SK-MEL-5 (cell line): ENCODE measurements around the gene CCN5. TPM values are rescaled to one million over a fixed set of nuclear protein-coding genes. Genes with fewer than 3 reads are reported as not detected.

Experiments
- DNase-seq: peaks from one replicate; pipeline ENCODE4 v3.0.0-alpha.2; 2016; ENCODE audit warnings: low read depth, low spot score
- in situ Hi-C: cut with HindIII; loops from 2 replicates; pipeline ENCODE4 v1.10.0; 2016; ENCODE audit warnings: low sequenced_read_pairs, high pct_unique_total_duplicates, low pct_unique_long_range_greater_than_20kb
- total RNA-seq: library from RNA; depleted of rRNA; stranded (reverse); fragments of >200 nt; shearing (Covaris generic); gene quantifications from 2 replicates; pipeline ENCODE4 v1.2.3, GENCODE V29; 2014

Gene CCN5
- total RNA-seq, 1 experiment from 2014 or later: 0.85 TPM

DNA sequence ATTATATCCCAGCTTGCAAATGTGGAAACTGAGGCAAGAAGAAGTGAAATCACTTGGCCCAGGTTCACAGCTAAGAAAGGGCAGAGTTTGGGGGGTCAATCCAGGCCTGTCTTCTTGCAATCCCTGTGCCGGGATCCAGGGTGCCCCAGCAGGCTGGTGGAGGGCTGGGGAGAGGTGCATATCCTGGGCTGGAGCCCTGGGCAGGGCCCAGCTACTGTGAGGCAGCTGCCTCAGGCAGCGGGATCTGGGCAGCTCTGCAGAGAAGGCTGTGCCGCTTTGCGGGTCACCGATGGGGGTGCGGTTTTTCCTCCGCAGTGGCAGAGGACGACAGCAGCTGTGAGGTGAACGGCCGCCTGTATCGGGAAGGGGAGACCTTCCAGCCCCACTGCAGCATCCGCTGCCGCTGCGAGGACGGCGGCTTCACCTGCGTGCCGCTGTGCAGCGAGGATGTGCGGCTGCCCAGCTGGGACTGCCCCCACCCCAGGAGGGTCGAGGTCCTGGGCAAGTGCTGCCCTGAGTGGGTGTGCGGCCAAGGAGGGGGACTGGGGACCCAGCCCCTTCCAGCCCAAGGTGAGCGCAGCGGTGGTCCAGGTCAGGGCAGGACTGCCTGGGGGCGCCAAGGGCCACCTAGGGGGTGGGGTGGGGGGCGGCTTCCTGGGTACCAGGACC is 9.4 kb downstream of the CCN5 start:
- in situ Hi-C loops: no loop called here

DNA sequence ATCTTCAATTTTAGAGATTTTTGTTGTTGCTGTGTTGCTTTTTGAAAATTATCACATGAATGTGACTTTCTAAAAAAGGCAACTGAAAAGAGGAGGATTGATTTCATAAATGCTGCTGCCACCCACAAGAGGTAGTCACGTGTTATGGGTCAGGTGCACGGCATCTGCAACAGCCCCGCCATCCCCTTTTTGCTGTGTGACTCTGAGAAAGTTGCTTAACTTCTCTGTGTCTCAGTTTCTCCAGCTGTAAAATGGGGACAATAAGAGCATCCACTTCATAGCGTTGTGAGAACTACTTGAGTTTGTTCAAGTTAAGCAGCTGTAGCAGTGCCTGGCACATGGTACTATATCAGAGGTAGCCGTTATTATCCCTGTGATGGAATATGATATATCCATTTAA is 10.7 kb downstream of the CCN5 start:
- no peak for DNase-seq
- in situ Hi-C loops: no loop called here

More for the DNA sequence above, 9.4 kb downstream of the CCN5 start:
- DNase-seq: no peak

DNA sequence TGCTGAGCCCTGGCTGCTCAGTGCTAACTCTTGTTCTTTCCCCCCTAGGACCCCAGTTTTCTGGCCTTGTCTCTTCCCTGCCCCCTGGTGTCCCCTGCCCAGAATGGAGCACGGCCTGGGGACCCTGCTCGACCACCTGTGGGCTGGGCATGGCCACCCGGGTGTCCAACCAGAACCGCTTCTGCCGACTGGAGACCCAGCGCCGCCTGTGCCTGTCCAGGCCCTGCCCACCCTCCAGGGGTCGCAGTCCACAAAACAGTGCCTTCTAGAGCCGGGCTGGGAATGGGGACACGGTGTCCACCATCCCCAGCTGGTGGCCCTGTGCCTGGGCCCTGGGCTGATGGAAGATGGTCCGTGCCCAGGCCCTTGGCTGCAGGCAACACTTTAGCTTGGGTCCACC is 11.9 kb downstream of the CCN5 start:
- no peak for DNase-seq
- in situ Hi-C loops: no loop called here

DNA sequence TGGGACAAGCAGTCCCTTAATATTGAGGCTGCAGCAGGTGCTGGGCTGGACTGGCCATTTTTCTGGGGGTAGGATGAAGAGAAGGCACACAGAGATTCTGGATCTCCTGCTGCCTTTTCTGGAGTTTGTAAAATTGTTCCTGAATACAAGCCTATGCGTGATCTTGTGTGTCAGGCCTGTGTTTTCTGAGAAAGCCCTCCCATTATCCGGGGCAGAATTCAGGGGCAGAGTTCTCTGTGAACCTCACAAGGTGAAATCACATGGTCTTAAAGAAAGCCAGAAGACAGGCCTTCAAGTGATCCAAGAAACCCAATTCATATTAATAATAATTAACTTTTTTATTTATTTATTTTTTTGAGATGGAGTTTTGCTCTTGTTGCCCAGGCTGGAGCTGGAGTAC is 12.5 kb downstream of the CCN5 start:
- in situ Hi-C loops: no loop called here
- no peak for DNase-seq

DNA sequence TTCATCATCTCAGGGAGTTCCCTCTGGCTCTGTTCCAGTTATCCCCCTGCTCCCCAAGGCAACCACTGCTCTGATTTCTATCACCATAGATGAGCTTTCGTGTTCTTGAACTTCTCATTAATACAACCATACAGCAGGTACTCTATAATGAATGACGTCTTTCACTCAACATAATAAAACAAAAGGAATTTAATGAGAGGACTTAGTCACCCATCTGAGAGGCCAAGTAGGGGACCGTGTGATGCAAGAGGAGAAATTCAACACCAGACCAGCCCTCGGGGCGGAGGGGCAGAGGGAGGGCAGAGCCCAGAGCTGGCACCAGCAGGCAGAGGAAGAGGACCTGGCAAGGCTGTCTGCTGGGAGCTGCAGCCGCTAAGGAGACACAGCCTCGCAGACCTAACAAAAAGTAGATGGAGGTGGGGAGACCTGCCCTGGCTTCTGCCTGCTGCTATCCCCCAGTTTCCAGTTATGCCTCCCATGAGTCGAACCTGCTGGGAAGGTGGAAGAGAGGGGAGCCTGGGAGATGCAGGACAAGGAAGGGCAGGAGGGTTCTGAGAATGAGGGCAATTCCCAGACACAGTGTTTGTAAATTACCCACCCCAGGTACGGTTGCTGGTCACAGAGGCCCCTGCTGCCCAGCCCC is 13.8 kb downstream of the CCN5 start:
- peak; percentile 94 for DNase-seq
- in situ Hi-C loops: no loop called here

DNA sequence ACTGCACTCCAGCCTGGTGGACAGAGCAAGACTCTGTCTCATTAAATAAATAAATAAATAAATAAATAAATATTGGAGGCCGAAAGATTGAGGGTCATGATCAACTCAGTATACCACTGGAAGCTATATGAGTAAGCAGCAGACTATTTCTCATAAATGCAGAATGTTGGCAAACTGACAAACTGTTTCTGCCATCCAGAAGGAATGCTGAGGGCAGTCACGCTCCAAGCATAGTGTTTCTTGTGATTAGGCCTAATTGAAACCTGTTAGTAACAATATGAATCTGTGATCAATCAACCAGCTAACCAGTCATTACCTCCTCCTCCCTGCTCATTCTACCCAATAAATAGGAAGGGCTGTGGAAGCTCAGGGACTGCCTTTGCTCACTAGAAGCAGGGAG is 15.3 kb downstream of the CCN5 start:
- in situ Hi-C loops: no loop called here
- DNase-seq: peak; percentile 74

DNA sequence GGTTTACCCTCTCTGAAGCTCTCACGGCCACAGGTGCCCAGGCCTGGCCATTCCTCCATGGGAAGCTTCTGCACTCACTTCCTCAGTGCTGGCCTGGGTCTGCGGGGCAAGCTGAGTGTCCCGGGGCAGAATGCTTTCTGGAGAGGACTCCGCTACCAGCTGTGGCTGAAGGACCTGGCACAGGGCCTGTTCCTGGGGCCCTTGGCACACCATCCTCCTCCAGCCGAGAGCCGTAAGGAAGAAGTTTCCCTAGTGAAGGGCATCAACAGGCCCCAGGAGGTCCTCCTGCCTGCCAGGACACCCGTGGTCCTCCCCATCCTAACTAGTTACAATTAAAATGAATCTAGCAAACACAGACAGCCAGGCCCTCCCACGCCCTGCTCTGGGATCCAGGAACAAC is 16.5 kb downstream of the CCN5 start:
- in situ Hi-C loops: no loop called here
- DNase-seq: no peak

DNA sequence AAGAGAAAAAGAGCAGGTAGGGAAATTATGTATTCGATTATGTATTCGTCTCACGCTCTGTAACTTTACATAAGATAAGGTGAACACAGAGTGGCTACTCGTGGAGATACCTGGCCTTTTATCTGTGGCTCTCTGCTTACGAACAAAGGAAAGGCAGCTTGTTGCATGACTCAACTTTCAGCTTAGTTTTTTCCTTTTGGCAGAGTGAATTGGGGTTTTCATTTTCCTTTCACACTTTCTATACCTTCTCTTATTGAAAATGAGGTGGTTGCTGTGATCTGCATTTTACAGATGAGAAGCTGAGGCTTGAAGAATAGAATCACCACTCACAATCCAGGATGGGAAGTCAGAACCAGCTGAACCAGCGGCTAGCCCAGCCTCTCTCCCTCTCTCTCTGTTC is 17.2 kb downstream of the CCN5 start:
- DNase-seq: no peak
- in situ Hi-C loops: no loop called here

DNA sequence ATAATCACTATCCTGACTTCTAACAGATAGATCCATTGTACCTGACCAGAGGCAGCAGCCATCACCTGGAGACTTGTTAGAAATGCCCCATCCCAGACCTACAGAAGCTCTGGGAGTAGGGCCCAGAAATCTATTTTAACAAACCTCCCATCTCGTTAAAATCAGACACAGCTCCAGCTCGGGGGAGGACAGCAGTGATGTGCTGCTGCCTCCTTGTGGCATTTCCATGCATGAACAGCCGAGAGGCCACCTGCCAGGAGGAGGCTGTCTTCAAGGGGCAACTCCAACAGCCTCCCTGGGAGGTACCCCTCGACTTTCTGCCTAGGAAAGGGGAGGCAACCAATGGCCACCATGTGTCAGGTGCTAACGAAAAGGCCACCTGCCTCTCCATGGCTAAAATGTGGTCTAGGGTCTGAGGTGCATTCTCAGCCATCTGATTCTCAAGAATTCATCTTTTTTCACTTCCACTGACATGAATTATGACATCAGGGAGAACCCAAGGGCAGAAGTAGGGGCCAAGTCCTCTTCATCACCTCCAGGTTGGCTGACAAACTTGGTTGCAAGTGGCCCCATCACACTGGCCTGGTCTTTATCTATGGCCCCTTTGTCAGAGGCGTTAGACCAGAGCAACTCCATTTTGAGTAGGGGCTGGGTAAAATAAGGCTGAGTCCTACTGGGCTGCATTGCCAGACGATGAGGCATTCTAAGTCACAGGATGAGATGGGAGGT is 18.3 kb downstream of the CCN5 start:
- in situ Hi-C loops: no loop called here

DNA sequence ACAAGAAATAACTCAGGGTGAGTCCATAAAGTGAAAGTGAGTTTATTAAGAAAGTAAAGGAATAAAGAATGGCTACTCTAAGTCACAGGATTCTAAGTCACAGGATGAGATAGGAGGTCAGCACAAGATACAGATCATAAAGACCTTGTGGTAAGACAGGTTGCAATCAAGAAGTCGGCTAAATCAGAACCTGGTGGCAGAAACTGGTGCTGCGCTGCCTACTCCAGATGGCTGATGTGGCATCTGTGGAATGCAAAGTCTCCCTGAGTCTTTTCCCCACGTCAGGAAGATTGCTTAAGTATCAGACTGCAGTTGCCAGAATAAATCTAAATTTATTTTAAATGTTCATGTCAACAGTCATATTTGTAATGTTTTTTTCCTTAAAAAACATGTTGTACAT is 19.8 kb downstream of the CCN5 start:
- peak; percentile 57 for DNase-seq
- in situ Hi-C loops: no loop called here

More for the DNA sequence above, 18.3 kb downstream of the CCN5 start:
- DNase-seq: peak; percentile 83

DNA sequence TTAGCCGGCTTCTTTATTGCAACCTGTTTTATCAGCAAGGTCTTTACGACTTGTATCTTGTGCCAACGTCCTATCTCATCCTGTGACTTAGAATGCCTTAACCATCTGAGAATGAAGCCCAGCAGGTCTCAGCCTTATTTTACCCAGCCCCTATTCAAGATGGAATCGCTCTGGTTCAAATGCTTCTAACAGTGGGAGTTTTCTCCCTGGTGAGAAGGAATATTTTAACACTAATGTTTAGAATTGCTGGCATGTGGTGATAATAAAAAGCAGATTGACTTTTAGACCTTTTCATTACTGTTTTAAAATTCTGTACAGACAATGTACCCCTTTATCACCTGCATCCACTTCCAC is 20.6 kb downstream of the CCN5 start:
- no peak for DNase-seq
- in situ Hi-C loops: no loop called here

DNA sequence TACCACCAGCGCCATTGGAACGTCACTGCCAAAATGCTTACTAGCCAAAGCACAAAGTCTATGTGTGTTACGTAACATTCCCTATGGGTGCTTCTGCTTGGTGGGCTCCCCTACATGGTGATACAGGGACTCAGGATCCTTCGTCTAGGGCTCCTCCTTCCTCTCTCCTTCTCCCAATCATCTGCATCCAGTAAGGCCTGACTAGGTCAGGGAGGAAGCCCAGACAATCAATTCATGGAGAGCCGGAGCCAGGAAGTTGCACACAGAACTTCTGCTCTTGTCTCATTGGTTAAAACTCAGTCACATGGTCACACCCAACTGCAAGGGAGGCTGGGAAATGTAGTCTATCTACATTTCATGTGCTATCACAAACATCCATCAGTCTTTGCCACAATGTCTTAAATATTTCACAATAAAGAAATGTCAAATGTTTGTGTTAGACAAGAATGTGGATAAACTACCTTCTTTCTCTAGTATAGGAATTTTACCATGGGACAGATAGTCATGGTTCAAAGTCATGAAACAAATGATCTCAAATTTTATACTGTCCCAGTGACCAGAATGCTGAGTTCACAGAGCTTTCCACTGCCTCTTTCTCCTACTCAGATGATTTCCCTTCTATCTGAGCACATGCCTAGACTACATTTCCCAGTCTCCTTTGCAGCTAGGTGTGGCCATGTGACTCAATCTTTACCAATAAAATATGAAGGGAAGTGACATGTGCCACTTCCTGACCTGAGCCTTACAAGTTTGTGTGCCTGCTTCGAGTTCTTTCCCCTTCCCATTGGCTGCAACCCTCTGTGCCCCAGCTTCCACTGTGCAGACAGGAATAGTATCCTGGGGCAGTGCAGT is 21.2 kb downstream of the CCN5 start:
- DNase-seq: peak; percentile 95
- in situ Hi-C loops: no loop called here

DNA sequence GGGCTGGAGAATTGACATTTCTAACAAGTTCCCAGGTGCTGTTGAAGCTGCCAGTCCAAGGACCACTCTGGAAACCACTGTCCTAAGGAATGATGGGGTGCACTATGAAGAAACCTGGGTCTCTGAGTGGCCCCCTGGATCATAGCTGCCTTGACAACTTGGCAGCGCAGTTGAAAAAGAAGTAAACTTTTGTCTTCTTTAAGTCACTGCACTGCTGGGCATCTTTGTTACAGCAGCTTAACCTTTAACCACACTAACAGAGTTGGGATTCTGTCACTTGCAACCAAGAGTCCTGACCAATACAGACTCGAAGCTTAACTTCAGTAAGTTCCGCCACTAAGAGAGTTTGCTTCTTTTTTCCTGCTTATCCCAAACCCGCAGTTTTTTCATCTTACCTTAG is 21.9 kb downstream of the CCN5 start:
- no peak for DNase-seq
- in situ Hi-C loops: no loop called here

DNA sequence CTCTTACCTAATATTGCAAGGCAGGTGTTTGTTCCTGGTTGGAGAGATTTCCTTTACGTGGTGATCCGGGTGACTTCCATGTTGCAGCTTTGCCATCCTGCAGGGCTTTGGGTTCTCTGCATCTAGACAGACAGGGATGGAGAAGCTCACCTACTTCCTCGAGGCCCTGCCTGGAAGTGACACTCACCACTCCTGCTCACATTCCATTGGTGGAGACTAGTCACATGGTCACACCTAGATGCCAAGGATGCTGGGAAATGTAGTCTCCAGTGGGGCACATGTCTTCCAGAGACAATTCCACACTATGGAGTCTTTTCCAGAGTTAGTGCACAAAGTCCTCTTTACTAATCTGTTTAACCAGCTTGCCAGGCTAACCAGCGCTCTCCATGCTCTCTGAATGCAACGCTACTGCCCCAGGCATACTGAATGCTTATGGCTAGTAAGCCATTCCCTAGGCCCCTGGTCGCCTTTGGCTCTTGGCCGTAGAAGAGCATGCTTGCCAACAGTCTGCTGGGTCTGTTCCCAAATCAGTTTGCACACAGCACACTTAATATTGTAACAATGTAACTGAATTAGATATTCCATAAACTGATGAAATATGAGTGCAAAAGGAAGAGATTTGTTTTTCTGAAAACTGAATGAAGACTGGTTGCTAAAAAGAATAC is 23.8 kb downstream of the CCN5 start:
- peak; percentile 95 for DNase-seq
- in situ Hi-C loops: no loop called here

DNA sequence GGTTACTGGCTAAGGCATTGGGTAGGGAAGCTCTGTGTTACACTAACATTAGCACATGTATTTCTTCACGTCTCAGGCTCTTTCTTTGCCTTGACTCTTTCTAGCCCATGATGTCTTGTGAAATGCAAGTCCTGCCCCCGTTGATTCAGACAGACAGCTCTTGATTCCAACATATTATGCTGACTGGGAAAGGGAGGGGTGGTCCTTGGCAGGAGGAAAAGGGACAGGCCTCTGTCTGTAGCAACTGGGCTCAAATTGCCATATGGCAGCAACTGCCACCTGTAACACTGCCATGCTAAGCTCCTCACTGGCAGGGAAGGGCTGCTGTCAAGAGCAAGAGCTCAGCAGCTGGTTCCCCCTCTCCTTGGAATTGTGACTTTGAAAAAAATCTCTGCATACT is 24.8 kb downstream of the CCN5 start:
- DNase-seq: no peak
- in situ Hi-C loops: no loop called here

DNA sequence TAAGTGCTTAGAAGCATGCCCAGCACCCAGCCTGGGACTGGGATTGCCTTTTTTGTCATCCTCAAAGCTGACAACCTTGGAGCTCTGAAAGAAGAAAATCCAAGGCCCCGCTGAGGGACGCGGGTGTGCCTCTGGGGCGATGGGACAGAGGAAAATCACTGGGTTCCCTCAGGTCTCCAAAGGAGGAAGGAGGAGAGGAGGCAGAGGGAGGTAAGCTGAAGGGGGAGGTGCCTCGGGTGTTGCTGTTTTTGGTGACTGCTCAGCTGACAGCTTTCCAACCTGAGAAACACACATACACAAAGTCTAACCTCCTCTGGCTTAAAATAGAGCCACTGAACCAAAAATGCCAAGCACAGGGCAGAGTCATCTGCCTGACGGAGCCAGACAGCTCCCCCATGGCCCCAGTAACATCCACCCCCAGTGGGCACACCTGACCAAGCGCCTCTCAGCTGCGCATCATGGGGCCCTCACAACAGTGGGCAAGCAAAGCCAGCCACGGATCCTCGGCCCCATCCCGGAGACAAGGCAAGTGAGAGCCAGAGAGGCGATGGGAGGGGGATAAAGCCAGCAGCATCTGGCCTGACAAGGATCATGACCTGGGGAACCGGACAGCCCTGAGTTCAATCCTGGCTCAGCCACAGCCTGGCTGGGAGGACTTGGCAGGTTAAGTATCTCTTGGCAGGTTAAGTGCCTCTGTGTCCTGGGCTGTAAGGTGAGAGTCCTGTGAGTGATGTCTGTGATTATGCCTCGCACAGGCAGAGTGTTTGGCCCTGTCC is 27.3 kb downstream of the CCN5 start:
- in situ Hi-C loops: no loop called here
- DNase-seq: no peak

DNA sequence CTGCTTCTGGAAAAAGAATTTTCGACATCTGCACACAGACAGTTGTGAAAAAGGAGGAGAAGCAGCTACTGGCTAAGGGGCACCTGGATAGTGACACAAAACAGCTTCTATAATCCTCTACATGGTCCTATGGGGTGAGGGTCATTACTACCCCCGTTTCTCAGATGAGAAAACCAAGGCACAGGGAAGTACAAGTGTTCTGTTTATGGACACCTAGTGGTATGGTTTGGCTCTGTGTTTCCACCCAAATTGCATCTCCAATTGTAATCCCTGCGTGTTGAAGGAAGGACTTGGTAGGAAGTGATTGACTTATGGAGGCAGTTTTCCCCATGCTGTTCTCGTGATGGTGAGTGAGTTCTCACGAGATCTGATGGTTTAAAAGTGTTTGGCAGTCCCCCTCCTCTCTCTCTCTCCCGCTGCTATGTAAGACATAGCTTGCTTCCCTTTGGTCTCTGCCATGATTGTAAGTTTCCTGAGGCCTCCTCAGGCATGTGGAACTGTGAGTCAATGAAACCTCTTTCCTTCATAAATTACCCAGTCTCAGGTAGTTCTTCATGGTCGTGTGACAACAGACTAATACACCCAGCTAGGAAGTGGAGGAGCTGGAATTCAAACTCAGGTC is 28.0 kb downstream of the CCN5 start:
- in situ Hi-C loops: no loop called here
- DNase-seq: peak; percentile 25
